CD8-positive, alpha-beta memory T cell (primary cell): ENCODE measurements around the gene CORIN. TPM values are rescaled to one million over a fixed set of nuclear protein-coding genes. Genes with fewer than 3 reads are reported as not detected.
"Not testable (repeated sequence)": the region's sequence is repeated elsewhere in the genome, so short reads cannot be mapped to it uniquely, and the experiment has no call there.

Experiments
- CTCF ChIA-PET: fragments of 350-600 bp; sonication (Branson Sonifier 250); formaldehyde crosslinking; loops from one replicate; lab custom pipeline; 2021; ENCODE audit warnings: antibody characterized with exemption; lab: Charles Lee
- POLR2A ChIA-PET: fragments of 350-600 bp; sonication (Branson Sonifier 250); formaldehyde crosslinking; loops from one replicate; lab custom pipeline; 2021; ENCODE audit warnings: antibody characterized with exemption; lab: Charles Lee
- DNase-seq, 5 donors: peaks; one replicate each; pipeline versions ENCODE4 v3.0.0 to v3.0.0-alpha.2; 2020 to 2022; ENCODE audit warnings: mixed read lengths in 1 of 5
- H3K27ac ChIP-seq: one replicate; pipeline ENCODE4 v1.7.0; 2013; ENCODE audit warnings: low read depth, mild to moderate bottlenecking, low read length, moderate library complexity
- H3K27me3 ChIP-seq: 2 replicates; pipeline ENCODE4 v1.7.0; 2013; ENCODE audit warnings: low read length, mild to moderate bottlenecking; ENCODE audit not compliant: insufficient read depth, poor library complexity, severe bottlenecking
- H3K36me3 ChIP-seq: 2 replicates; pipeline ENCODE4 v1.7.0; 2013; ENCODE audit warnings: mild to moderate bottlenecking, low read length, moderate library complexity; ENCODE audit not compliant: insufficient read depth
- H3K4me1 ChIP-seq: 2 replicates; pipeline ENCODE4 v1.7.0; 2013; ENCODE audit warnings: mild to moderate bottlenecking, low read length, moderate library complexity; ENCODE audit not compliant: insufficient read depth
- H3K4me3 ChIP-seq: 2 replicates; pipeline ENCODE4 v1.7.0; 2013; ENCODE audit warnings: mild to moderate bottlenecking, low read length
- H3K9me3 ChIP-seq: 2 replicates; pipeline ENCODE4 v1.7.0; 2013; ENCODE audit warnings: mild to moderate bottlenecking, low read length
- H3K27ac Mint-ChIP-seq, 8 donors: one replicate each; pipeline ENCODE4 v1.8.0; 2020 to 2021; ENCODE audit warnings: mixed read lengths in 8 of 8, mild to moderate bottlenecking in 6 of 8, inconsistent platforms in 3 of 8, moderate library complexity in 3 of 8
- H3K27me3 Mint-ChIP-seq, 2 donors: one replicate each; pipeline ENCODE4 v1.8.0; 2020 to 2021; ENCODE audit warnings: mixed read lengths in 2 of 2, mild to moderate bottlenecking in 1 of 2, moderate library complexity in 1 of 2
- H3K36me3 Mint-ChIP-seq, 3 donors: one replicate each; pipeline ENCODE4 v1.8.0; 2020 to 2021; ENCODE audit warnings: mixed read lengths in 3 of 3, inconsistent platforms in 1 of 3, mild to moderate bottlenecking in 1 of 3
- H3K4me1 Mint-ChIP-seq, 3 donors: one replicate each; pipeline ENCODE4 v1.8.0; 2020 to 2021; ENCODE audit warnings: mixed read lengths in 3 of 3, inconsistent platforms in 1 of 3, mild to moderate bottlenecking in 1 of 3
- H3K4me3 Mint-ChIP-seq, 7 donors: one replicate each; pipeline ENCODE4 v1.8.0; 2020 to 2021; ENCODE audit warnings: mixed read lengths in 7 of 7, mild to moderate bottlenecking in 6 of 7, moderate library complexity in 4 of 7, inconsistent platforms in 2 of 7
- H3K9me3 Mint-ChIP-seq, 5 donors: one replicate each; pipeline ENCODE4 v1.8.0; 2020 to 2022; ENCODE audit warnings: mixed read lengths in 5 of 5, mild to moderate bottlenecking in 3 of 5, moderate library complexity in 2 of 5, inconsistent platforms in 1 of 5
- polyA plus RNA-seq: library from polyadenylated mRNA; unstranded; fragments of 300-500 nt; fragmentation: Illumina TruSeq; gene quantifications from one replicate; pipeline ENCODE4 v1.2.3, GENCODE V29; 2021
- total RNA-seq, 2 experiments: library from RNA; stranded (reverse); gene quantifications; one replicate each; pipeline ENCODE4 v1.2.3, GENCODE V29; 2021

Gene CORIN
- total and polyA plus RNA-seq, 3 experiments from 2014 or later: 0.04 to 0.11 (median 0.06) TPM

- H3K36me3 Mint-ChIP-seq: no peaks in the 10 kb centered on the region
- no peak for DNase-seq
- Histone ChIP-seq H3K4me3 (no peak overlapping the region), H3K27me3 (no peaks in the 10 kb centered on the region), H3K4me1 (no peaks in the 10 kb centered on the region), H3K27ac (no peak overlapping the region), H3K9me3 (no peaks in the 10 kb centered on the region), H3K36me3 (no peaks in the 10 kb centered on the region)
- CTCF ChIA-PET: no interaction called here
- H3K27me3 Mint-ChIP-seq: peaks cover 0 to 28% of the 10 kb centered on the region in 2 donors
- H3K9me3 Mint-ChIP-seq: no peaks in the 10 kb centered on the region
- H3K4me1 Mint-ChIP-seq: no peaks in the 10 kb centered on the region
- H3K27ac Mint-ChIP-seq: no peak overlapping the region
- no peak overlapping the region for H3K4me3 Mint-ChIP-seq
- POLR2A ChIA-PET: no interaction called here
Measured at GRCh38 chr4:47762376-47763266, 75.2 kb downstream of the CORIN start.

- peaks cover 7 to 17% (median 10%) of the 10 kb centered on the region in 5 donors for H3K9me3 Mint-ChIP-seq
- DNase-seq, H3K36me3 ChIP-seq, H3K4me1 Mint-ChIP-seq, H3K27me3 ChIP-seq, H3K4me3 ChIP-seq, H3K4me1 ChIP-seq, H3K27ac ChIP-seq, H3K9me3 ChIP-seq, H3K36me3 Mint-ChIP-seq, CTCF ChIA-PET, H3K27ac Mint-ChIP-seq, H3K4me3 Mint-ChIP-seq, POLR2A ChIA-PET: not testable (repeated sequence)
- H3K27me3 Mint-ChIP-seq: peaks cover 18 to 42% of the 10 kb centered on the region in 2 donors
Measured at GRCh38 chr4:47753316-47753715, 84.6 kb downstream of the CORIN start.

- no peaks in the 10 kb centered on the region for H3K9me3 ChIP-seq
- no peaks in the 10 kb centered on the region for H3K4me1 Mint-ChIP-seq
- ChIA-PET POLR2A (no interaction called here), CTCF (no interaction called here)
- no peak overlapping the region for H3K4me3 Mint-ChIP-seq
- H3K27ac ChIP-seq: no peak overlapping the region
- no peaks in the 10 kb centered on the region for H3K4me1 ChIP-seq
- H3K36me3 Mint-ChIP-seq: no peaks in the 10 kb centered on the region
- peaks cover 7 to 17% (median 10%) of the 10 kb centered on the region in 5 donors for H3K9me3 Mint-ChIP-seq
- H3K36me3 ChIP-seq: no peaks in the 10 kb centered on the region
- no peak overlapping the region for H3K4me3 ChIP-seq
- no peak overlapping the region for H3K27ac Mint-ChIP-seq
- DNase-seq: no peak
- H3K27me3 ChIP-seq: no peaks in the 10 kb centered on the region
- peaks cover 18 to 39% of the 10 kb centered on the region in 2 donors for H3K27me3 Mint-ChIP-seq
Measured at GRCh38 chr4:47752214-47752613, 85.7 kb downstream of the CORIN start.

- H3K27me3 ChIP-seq: no peaks in the 10 kb centered on the region
- no peak for DNase-seq
- Mint-ChIP-seq H3K27ac (no peak overlapping the region), H3K4me1 (no peaks in the 10 kb centered on the region), H3K9me3 (peaks cover 7 to 17% (median 10%) of the 10 kb centered on the region in 5 donors), H3K36me3 (no peaks in the 10 kb centered on the region), H3K27me3 (peaks cover 18 to 34% of the 10 kb centered on the region in 2 donors), H3K4me3 (no peak overlapping the region)
- H3K4me3 ChIP-seq: no peak overlapping the region
- no peaks in the 10 kb centered on the region for H3K9me3 ChIP-seq
- ChIA-PET CTCF (no interaction called here), POLR2A (no interaction called here)
- H3K27ac ChIP-seq: no peak overlapping the region
- H3K36me3 ChIP-seq: no peaks in the 10 kb centered on the region
- no peaks in the 10 kb centered on the region for H3K4me1 ChIP-seq
Measured at GRCh38 chr4:47750788-47751187, 87.1 kb downstream of the CORIN start.

GRCh38 chr4:47749858-47750257 is 88.0 kb downstream of the CORIN start:
- Mint-ChIP-seq H3K4me3 (no peak overlapping the region), H3K9me3 (peaks cover 7 to 17% (median 10%) of the 10 kb centered on the region in 5 donors), H3K27ac (no peak overlapping the region), H3K27me3 (peaks cover 15 to 28% of the 10 kb centered on the region in 2 donors), H3K36me3 (no peaks in the 10 kb centered on the region), H3K4me1 (no peaks in the 10 kb centered on the region)
- no peak overlapping the region for H3K4me3 ChIP-seq
- no peaks in the 10 kb centered on the region for H3K9me3 ChIP-seq
- no peaks in the 10 kb centered on the region for H3K36me3 ChIP-seq
- DNase-seq: no peak
- CTCF ChIA-PET: no interaction called here
- no peak overlapping the region for H3K27ac ChIP-seq
- no peaks in the 10 kb centered on the region for H3K4me1 ChIP-seq
- no peaks in the 10 kb centered on the region for H3K27me3 ChIP-seq
- POLR2A ChIA-PET: no interaction called here

- ChIA-PET CTCF (no interaction called here), POLR2A (no interaction called here)
- no peak for DNase-seq
- H3K36me3 Mint-ChIP-seq: no peaks in the 10 kb centered on the region
- Histone ChIP-seq H3K27ac (no peak overlapping the region), H3K4me3 (no peak overlapping the region), H3K36me3 (no peaks in the 10 kb centered on the region), H3K9me3 (no peaks in the 10 kb centered on the region), H3K4me1 (no peaks in the 10 kb centered on the region), H3K27me3 (no peaks in the 10 kb centered on the region)
- H3K27ac Mint-ChIP-seq: no peak overlapping the region
- peaks cover 7 to 17% (median 10%) of the 10 kb centered on the region in 5 donors for H3K9me3 Mint-ChIP-seq
- peaks cover 16 to 28% of the 10 kb centered on the region in 2 donors for H3K27me3 Mint-ChIP-seq
- H3K4me1 Mint-ChIP-seq: peaks cover 3 to 4% (median 3%) of the 10 kb centered on the region in 3 donors
- no peak overlapping the region for H3K4me3 Mint-ChIP-seq
Measured at GRCh38 chr4:47749060-47749459, 88.8 kb downstream of the CORIN start.

- Mint-ChIP-seq H3K4me3 (no peak overlapping the region), H3K27ac (no peak overlapping the region), H3K27me3 (peaks cover 16 to 25% of the 10 kb centered on the region in 2 donors), H3K36me3 (no peaks in the 10 kb centered on the region), H3K4me1 (peaks cover 6 to 7% (median 7%) of the 10 kb centered on the region in 3 donors), H3K9me3 (peaks cover 2 to 12% (median 6%) of the 10 kb centered on the region in 5 donors)
- DNase-seq: no peak
- CTCF ChIA-PET: no interaction called here
- no peak overlapping the region for H3K4me3 ChIP-seq
- H3K27ac ChIP-seq: no peak overlapping the region
- POLR2A ChIA-PET: no interaction called here
- H3K27me3 ChIP-seq: no peaks in the 10 kb centered on the region
- H3K4me1 ChIP-seq: no peaks in the 10 kb centered on the region
- H3K9me3 ChIP-seq: no peaks in the 10 kb centered on the region
- no peaks in the 10 kb centered on the region for H3K36me3 ChIP-seq
Measured at GRCh38 chr4:47747846-47748494, 89.9 kb downstream of the CORIN start.

GRCh38 chr4:47747211-47747610 is 90.7 kb downstream of the CORIN start:
- Histone ChIP-seq H3K4me1 (no peaks in the 10 kb centered on the region), H3K27ac (no peak overlapping the region), H3K36me3 (no peaks in the 10 kb centered on the region), H3K9me3 (no peaks in the 10 kb centered on the region), H3K4me3 (no peak overlapping the region), H3K27me3 (no peaks in the 10 kb centered on the region)
- no peak for DNase-seq
- H3K36me3 Mint-ChIP-seq: no peaks in the 10 kb centered on the region
- POLR2A ChIA-PET: no interaction called here
- peaks cover 6 to 7% (median 7%) of the 10 kb centered on the region in 3 donors for H3K4me1 Mint-ChIP-seq
- peaks cover 11 to 19% of the 10 kb centered on the region in 2 donors for H3K27me3 Mint-ChIP-seq
- CTCF ChIA-PET: no interaction called here
- peaks cover 0 to 5% (median 1%) of the 10 kb centered on the region in 5 donors for H3K9me3 Mint-ChIP-seq
- no peak overlapping the region for H3K27ac Mint-ChIP-seq
- no peak overlapping the region for H3K4me3 Mint-ChIP-seq
